Right lung (tissue), 5 donors: Measurements from ENCODE around the gene CROCC2. TPM values are rescaled to one million over a fixed set of nuclear protein-coding genes. Genes with fewer than 3 reads are reported as not detected.
"Not testable (repeated sequence)": the region's sequence is repeated elsewhere in the genome, so short reads cannot be mapped to it uniquely, and the experiment has no call there.

ENCODE experiments used
- DNase-seq, 2 donors: peaks; one replicate each; pipeline ENCODE4 v3.0.0-alpha.2; 2013
- polyA plus RNA-seq, 5 donors: library from polyadenylated mRNA; unstranded; fragments of 120-200 nt; gene quantifications; one replicate each; pipeline versions ENCODE4 v1.2.1 to v1.2.3, GENCODE V29; 2013; ENCODE audit warnings: inconsistent platforms in 1 of 5, low replicate concordance in 1 of 5; ENCODE audit not compliant: insufficient read length in 5 of 5, insufficient read depth in 1 of 5

The CROCC2 gene
- polyA plus RNA-seq, 5 donors, result 0.95 to 3.5 (median 2.7) TPM

GRCh38 chr2:240965905-240966456, 59.8 kb downstream of the CROCC2 start:
- no peak for DNase-seq

- no peak for DNase-seq
Measured at GRCh38 chr2:240966457-240966905, 60.3 kb downstream of the CROCC2 start.

- DNase-seq, result no peak
Measured at GRCh38 chr2:240966906-240967680, 61.0 kb downstream of the CROCC2 start.

- DNase-seq, result no peak
Measured at GRCh38 chr2:240967681-240968621, 61.8 kb downstream of the CROCC2 start.

GRCh38 chr2:240968731-240969624, 62.8 kb downstream of the CROCC2 start:
- DNase-seq, result no peak

GRCh38 chr2:240970104-240970503, 64.0 kb downstream of the CROCC2 start:
- DNase-seq, result no peak

- DNase-seq, result no peak
Measured at GRCh38 chr2:240970816-240971215, 64.7 kb downstream of the CROCC2 start.

- DNase-seq, result no peak
Measured at GRCh38 chr2:240972201-240972600, 66.1 kb downstream of the CROCC2 start.

- DNase-seq, result no peak
Measured at GRCh38 chr2:240972636-240973521, 66.7 kb downstream of the CROCC2 start.

- DNase-seq, result no peak
Measured at GRCh38 chr2:240974771-240975572, 68.8 kb downstream of the CROCC2 start.

GRCh38 chr2:240975903-240976302, 69.8 kb downstream of the CROCC2 start:
- not testable (repeated sequence) for DNase-seq

- no peak for DNase-seq
Measured at GRCh38 chr2:240981280-240981679, 75.1 kb downstream of the CROCC2 start.

- DNase-seq, result no peak
Measured at GRCh38 chr2:240981871-240982800, 76.0 kb downstream of the CROCC2 start.

GRCh38 chr2:240982821-240983281, 76.7 kb downstream of the CROCC2 start:
- DNase-seq, result no peak

- no peak for DNase-seq
Measured at GRCh38 chr2:240983361-240983995, 77.3 kb downstream of the CROCC2 start.

- no peak for DNase-seq
Measured at GRCh38 chr2:240983996-240984498, 77.9 kb downstream of the CROCC2 start.
